NCI-H345 (cell line): ENCODE measurements around the gene MAB21L1.

Experiments
- DNase-seq: peaks from one replicate; lab custom pipeline; 2025; lab: John Stamatoyannopoulos, UW

The MAB21L1 gene

GRCh38 chr13:35479706-35480105 is 3.2 kb upstream of the MAB21L1 start:
- DNase-seq = no peak

- DNase-seq = no peak
Measured at GRCh38 chr13:35479038-35479492, 2.6 kb upstream of the MAB21L1 start.

- DNase-seq = no peak
Measured at GRCh38 chr13:35478271-35479037, 2.0 kb upstream of the MAB21L1 start.

GRCh38 chr13:35477386-35477946 is 977 bp upstream of the MAB21L1 start:
- DNase-seq = no peak

- DNase-seq = no peak
Measured at GRCh38 chr13:35475212-35475959, 1.1 kb downstream of the MAB21L1 start.

- no peak for DNase-seq
Measured at GRCh38 chr13:35474496-35475211, 1.8 kb downstream of the MAB21L1 start.

- DNase-seq = no peak
Measured at GRCh38 chr13:35473802-35474201, 2.7 kb downstream of the MAB21L1 start.

- DNase-seq = no peak
Measured at GRCh38 chr13:35473206-35473775, 3.2 kb downstream of the MAB21L1 start.

- DNase-seq = no peak
Measured at GRCh38 chr13:35472323-35472881, 4.1 kb downstream of the MAB21L1 start.

GRCh38 chr13:35471706-35472322 is 4.7 kb downstream of the MAB21L1 start:
- no peak for DNase-seq

- no peak for DNase-seq
Measured at GRCh38 chr13:35470671-35471661, 5.5 kb downstream of the MAB21L1 start.

- DNase-seq = no peak
Measured at GRCh38 chr13:35469806-35470525, 6.5 kb downstream of the MAB21L1 start.

- no peak for DNase-seq
Measured at GRCh38 chr13:35468195-35468594, 8.3 kb downstream of the MAB21L1 start.

- DNase-seq = no peak
Measured at GRCh38 chr13:35465371-35465770, 11.1 kb downstream of the MAB21L1 start.

- no peak for DNase-seq
Measured at GRCh38 chr13:35460061-35460460, 16.4 kb downstream of the MAB21L1 start.

GRCh38 chr13:35457258-35457657 is 19.2 kb downstream of the MAB21L1 start:
- DNase-seq = no peak

GRCh38 chr13:35455022-35455421 is 21.5 kb downstream of the MAB21L1 start:
- DNase-seq = no peak

- no peak for DNase-seq
Measured at GRCh38 chr13:35449821-35450220, 26.7 kb downstream of the MAB21L1 start.

- DNase-seq = no peak
Measured at GRCh38 chr13:35448465-35448864, 28.0 kb downstream of the MAB21L1 start.
